CD4-positive, alpha-beta T cell treated with Interleukin-15 for 4 hours (primary cell): ENCODE measurements around the gene MACROD2.

Source experiments
- DNase-seq: peaks from one replicate; pipeline ENCODE4 v3.0.0-alpha.2; 2020; ENCODE audit warnings: low spot score

The MACROD2 gene

DNA sequence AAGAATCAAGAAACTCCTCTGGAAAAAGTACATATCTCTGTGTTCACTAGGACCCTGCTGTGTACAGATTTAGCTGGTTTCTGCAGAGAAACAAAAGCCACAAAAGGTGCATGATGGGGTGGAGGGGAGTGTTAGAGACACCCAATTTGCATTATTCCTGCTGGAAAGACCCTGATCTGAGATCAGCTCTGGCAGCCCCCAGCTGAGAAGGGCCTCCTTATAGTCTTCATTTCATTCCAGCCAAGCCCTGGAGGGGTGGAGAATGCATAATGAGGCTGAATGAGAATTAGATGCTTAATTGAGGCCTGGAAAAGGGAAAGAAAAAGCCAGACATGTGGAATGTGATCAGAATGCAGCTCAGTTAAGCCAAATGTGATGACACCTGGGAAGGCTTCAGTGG, 2032.4 kb downstream of the MACROD2 start:
- no peak for DNase-seq

DNA sequence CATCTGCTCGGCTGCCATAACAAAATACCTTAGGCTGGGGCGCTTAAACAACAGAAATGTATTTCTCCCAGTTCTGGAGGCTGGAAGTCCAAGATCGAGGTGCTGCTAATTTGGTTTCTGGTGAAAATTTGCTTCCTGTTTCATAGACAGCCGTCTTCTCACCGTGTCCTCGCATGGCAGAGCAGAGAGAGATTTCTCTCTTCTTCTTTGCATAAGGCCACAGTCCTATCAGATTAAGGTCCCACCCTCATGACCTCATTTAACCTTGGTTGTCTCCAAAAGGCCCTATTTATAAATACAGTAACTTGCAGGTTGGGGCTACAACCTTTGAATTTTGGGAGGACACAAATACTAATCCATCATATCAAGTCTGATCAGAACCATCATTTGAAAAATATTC, 2033.6 kb downstream of the MACROD2 start:
- DNase-seq: no peak

DNA sequence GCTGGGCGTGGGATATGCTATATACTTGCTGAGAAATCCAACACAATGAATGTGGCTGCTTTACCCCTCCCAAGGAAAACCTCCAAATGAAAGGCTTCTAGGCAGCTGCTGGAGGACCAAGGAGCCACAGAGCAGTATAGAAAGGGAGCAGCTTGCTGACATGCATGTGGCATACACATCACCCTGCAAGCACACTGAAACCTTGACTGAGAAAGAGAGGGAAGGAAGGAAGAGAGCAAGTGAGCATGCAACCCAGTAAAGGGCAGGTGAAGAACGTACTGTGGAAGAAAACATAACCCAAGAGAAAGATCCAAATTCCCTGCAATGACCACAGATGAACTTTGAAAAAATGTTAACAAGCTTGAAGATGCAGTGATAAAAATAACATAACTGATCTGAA, 2034.9 kb downstream of the MACROD2 start:
- DNase-seq: no peak

DNA sequence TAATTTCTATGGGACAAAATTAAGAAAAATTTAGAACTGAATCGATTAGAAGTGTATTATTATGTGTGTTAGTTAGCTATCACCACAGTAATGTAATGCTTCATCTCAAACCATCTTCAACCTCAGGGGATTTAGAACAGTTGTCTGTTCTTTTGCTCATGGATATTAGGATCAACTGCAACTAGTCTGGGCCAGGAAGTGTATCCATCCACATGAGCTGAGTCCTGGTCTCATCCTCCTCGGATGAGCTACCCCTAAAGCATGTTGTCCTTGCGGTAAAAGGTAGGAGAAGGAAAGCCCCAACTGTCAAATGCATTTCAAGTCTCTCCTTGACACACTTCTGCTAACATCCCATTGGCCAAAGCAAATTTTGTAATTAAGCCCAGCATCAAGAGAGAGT, 2040.3 kb downstream of the MACROD2 start:
- DNase-seq: no peak

DNA sequence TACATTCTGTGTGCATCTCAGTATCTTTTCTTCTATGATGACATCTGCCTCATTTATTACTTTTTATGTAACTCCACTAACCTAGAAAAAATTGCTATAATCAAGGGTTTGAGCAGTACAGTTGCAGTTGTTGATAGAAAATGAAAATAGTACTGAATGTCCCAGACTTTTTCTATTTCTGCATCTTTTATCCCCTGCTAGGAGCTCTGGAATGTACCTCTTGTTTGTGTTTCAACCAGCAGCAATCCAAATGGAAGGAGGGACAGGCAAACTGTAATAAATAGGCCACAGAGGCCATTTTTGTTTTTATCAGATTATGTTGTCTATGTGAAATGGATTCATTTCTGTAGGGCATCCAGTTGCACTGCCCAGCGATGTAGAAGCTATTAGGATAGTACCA, 2041.0 kb downstream of the MACROD2 start:
- no peak for DNase-seq

DNA sequence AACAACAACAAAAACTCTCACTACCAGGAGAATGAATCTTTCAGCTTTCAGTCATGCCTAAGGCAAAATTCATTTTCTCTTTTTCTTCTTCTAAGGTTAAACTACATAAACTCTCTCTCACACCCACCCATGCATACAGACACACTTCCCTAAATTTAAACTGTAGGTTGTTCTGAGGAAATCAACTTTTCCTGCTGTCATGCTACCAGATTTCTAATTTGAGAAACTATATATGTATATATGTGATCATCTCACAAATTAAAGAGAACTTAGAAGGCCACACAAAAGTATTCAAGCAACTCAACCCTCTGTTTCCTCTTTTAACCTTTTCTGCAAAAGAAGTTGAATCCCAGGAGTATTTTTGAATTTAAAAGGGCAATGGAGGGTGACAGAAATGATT, 2045.4 kb downstream of the MACROD2 start:
- DNase-seq: no peak

DNA sequence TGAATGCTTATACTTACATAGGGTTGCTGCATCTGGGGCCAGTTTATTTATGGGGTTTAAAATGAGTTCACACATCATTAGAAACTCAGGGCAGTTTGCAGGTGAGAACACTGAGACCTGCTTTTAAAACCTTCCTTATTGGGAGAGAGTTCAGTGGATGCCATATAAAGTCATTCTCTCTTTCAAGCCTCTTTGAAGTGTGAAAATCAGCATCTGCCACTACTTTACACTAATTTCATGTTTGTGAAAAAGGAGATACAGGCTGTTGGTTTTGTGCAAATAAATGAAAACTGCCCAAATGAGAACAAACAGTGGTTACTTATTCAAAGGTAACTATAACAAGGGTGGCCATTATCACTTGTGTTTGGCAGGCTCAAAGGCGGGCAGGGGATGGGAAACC, 2047.4 kb downstream of the MACROD2 start:
- no peak for DNase-seq

DNA sequence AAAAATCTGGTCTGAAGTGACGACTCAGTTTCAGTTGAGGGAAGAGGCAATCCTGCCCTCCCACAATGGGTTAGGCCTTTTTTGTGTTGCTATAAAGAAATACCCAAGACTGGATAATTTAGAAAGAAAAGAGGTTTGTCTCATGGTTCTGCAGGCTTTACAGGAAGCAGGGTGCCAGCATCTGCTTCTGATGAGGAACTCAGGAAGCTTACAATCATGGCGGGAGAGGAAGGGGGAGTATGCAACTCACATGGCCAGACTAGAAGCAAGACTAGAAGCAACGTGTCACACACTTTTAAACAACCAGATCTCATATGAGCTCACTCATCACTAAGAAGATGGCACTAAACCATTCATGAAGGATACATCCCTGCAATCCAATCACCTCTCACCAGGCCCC, 2048.6 kb downstream of the MACROD2 start:
- DNase-seq: no peak

DNA sequence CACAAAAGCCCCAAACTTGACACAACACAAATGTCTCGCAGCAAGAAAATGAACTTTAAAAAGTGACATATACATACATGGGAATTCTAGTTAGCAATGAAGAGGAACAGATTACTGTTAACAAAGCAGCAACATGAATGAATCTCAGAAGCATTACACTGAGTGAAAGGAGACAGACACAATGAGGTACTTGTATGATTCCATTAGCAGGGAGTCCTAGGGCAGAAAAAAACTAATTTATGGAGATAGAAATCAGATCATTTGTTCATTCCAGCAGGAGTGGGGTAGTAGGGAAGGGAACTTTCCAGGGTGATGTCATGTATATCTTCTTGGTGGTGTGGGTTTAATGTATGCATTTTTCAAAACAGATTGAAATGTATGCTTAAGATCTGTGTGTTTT, 2053.6 kb downstream of the MACROD2 start:
- no peak for DNase-seq

DNA sequence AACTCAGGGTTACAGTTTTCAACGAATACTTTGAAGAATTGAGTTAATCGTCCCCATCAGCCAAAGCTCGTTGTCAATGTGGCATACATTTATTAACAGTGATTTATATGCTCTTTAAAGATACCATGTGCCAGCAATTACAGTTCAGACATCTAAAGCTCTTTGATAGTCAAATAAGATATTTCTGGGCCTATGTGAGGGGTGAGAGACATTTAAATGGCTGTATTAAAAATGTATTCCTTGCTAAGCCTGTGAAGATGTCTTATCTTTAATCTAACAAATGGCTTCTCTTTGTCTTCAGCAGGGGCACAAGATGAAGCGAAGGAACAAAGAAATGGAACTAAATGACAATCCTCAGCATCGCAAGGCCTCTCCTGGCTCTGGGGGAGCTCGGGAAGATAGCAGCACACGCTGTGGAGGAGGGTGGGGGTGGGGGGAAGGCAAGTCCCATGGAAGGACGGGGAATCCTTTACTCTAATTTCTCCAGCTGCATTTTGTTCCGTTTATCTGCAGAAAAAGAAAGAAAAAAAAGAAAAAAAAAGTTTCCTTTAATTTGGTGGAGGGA, 2054.3 kb downstream of the MACROD2 start:
- no peak for DNase-seq

DNA sequence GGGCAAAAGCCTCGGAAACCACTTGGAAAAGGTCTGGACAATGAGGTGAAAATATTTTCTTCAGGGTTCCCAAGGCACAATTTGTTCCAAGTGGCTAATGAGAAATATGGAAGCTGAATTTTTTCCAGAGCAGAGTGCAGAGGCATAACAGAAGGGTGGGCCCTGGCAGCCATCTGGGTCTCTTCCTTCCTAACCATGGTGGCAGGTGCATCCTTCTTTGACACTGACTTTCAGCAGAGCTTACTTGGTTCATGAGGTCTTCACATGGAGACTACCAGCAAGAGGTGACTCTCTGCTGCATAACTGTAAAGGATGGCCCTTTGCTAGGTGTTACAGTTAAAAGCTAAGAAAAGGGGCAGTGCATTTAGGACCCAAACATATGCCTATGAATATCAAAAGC, 2055.1 kb downstream of the MACROD2 start:
- DNase-seq: no peak

DNA sequence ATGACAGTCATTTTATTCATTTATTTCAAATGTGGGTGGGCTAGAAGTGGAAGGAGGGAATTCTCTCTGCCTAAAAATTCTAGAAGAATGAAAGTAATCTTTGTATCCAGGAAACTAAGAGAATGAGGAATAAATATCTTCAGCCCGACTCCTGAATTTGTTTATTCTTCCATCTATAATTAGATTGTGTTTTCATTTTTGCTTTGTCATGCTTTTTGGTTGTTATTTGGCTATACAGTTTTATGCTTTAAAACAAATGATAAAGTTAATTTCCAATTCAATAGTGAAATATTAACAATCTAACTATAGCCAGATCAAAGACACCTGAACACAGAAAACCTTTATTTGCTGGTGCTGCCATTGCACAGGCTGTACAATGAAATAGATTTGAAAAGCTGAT, 2056.7 kb downstream of the MACROD2 start:
- no peak for DNase-seq

DNA sequence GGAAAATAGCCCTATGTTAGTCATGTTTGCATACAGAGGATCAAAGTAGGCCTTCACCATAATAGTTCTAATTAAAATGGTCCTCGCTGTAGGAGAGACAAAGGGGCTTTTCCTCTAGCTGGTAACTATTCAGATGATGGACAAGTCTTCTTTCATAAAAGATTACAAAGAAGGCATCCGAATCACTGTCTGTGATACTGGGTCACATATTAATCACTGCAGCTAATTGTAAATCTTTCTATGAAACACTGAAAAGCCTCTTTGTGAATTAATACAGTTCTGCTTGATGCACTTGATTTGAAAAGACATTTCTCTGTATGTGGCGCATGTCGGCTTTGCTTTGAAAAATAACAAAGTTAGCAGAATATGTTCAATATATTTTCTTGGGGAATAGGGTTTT, 2057.1 kb downstream of the MACROD2 start:
- no peak for DNase-seq

DNA sequence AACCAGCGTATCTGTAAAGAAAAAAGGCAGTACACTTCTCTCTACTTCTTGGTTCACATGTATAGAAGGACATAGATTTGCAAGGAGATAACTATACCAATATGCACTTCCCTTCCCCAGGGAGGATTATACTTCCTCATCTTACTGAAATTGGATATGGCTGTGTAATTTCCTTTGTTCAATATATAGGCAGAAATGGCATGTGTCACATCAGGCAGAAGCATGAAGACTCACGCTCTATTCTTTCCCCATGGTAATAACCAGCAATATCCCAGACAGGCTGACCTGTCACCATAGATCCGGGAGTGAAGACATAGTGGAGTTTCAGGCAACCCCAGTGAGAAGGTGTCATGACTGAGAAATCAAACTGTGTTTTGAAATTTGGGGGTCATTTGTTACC, 2059.7 kb downstream of the MACROD2 start:
- DNase-seq: no peak

DNA sequence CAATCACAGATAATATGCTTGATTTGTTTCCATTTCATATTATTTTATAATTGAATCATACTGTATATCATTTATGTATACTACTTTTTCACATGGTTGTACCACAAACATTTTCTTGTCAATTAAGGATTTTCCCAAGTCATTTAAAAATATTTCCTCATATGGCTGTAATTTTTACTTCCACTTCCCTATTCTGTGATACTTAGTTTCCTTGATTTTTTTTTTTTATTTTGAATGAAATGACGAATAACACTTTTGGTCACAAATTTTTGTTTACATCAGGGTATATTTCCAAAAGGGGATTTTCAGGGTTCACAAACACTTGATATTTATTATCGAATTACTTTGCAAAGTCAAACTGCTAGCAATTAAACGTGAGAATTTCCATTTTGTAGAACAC, 2062.3 kb downstream of the MACROD2 start:
- DNase-seq: no peak

DNA sequence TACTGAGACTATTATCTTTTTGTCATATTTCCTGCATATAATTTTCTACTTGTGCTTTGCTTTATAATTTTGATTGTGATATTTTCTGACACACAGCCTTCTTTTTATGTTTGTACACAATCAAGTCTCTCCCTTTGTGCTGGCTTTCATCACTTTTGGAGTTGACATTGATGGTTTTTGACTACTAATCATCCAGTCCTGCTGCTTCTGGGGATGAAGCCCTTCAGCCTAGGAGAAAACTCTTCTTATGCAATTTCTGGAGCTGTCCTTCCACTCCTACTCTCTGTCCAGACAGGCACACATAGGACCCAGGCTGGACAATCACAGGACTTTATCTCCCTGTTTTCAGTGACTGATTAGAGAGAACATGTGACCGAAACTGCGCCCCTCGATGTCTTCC, 2063.0 kb downstream of the MACROD2 start:
- no peak for DNase-seq

DNA sequence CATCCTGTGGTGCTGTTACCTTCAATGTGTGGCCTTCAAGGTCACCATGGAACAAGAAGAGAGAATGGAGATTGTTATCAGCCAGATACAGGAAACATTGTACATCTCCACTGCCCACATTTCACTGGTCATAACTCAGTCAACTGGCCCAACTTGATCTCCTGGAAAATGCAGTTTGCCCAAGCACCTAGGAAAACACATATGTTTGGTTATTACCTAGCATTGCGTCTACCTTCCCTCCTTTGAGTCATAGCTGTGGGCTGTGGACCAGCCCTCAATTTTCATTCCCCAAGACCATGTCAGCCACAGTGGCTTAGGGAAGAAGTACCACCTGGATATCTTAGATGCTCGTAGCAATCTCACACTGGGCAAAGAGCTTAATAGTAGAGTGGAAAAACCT, 2064.5 kb downstream of the MACROD2 start:
- no peak for DNase-seq

DNA sequence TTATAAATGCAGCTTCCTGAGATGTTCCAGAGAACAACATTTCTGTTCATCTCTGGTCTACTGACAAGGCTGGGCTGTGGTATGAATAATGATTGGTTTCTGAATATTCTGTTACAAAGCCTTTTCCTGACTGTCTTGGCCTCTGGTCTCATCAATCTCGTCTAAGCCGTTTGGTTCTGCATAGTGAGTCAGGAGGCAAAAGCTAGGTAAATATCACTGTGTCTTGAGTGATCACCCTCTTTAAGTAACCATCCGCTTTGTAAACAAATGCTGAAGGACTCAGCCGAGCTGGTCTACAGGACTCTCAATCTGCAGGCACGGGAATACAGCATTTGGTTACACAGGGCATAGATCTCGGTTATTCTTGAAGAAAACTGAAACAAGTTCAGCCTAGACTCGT, 2066.0 kb downstream of the MACROD2 start:
- DNase-seq: no peak

DNA sequence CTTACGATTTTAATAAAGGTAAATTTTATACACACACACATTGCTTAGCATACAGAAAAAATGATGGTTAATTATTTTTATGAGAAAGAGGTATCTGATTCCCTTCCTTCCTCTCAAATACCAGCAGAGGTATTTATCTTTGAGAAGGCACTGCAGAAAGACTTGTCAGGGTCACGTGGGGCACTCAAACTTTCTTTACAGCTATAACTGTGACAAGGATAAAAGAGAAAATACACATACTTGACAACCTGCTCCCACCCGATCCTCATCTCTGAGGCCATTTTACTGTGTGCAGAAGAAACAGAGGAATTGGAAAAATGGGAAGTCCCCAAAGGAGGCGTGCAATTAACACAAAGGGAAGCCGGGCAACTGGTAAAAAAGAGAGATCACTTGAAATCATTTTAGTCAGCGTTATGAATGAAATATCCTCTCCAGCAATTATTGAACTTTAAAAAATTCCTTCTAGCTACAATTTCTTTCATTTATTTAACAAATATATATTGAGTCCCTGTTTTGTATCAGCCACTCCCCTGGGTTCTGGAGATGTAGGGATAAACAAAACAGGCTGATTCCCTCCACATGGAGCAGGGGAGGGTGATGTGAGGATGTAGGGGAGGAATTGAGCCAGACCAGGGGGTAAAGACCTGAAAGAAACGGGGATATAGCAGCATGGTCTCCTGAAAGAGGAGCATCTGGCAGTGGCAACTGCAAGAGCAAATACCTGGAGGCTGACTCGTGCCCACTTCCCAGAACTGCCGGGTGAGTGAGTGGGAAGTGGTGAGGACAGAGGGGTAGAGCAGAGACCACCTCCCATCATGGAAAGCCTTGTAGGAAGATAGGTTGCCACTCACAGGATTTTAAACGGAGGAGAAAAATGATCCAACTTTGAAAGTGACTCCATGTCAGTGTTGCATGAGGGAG, 2067.6 kb downstream of the MACROD2 start:
- no peak for DNase-seq

DNA sequence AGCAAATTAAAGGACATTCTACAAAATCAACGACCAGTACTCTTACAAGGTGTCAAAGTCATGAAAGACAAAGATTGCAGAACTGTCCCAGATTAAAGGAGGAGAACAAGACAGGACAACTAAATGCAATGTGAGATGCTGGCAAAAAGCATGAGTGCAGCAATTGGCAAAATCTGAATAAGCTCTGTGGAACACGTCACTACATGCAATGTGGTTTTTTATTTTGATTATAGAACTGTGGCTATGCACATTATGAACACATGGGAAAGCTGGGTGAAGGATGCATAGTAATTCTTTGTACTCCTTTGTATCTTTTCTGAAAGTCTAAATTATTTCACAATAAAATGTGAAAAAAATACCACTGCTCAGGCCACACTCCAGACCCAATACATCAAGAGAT, 2068.6 kb downstream of the MACROD2 start:
- no peak for DNase-seq

DNA sequence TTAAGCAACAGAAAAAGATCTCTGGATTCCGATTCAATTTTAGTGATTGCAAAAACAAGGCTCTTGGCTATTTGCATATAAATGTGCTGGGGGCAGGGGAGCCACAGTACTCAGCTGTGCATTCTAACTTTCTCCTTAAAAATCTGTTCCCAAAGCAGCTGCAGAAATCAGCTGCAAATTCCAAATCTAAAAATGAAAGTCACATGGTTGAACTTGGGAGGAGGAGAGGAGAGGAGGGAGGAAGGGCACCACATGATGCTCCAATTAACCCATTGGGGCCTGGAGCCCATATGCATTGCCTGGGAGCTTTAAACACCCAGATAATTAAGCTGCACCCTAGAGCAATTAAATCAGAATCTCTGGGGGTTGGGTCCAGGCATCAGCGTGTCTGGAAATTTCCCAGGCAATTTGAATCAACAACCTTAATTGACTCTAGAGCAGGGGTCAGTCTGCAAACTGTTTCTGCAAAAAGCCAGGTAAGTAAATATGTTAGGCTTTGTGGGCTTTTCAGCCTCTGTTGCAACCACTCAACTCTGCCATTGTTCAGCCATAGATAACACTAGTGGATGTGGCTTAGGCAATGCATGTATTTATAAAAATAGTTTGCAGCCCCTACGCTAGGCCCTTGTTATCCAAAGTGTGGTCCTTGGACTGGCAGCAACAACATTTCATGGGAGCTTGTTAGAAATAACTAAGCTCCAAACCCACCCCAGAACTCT, 2069.8 kb downstream of the MACROD2 start:
- DNase-seq: no peak

DNA sequence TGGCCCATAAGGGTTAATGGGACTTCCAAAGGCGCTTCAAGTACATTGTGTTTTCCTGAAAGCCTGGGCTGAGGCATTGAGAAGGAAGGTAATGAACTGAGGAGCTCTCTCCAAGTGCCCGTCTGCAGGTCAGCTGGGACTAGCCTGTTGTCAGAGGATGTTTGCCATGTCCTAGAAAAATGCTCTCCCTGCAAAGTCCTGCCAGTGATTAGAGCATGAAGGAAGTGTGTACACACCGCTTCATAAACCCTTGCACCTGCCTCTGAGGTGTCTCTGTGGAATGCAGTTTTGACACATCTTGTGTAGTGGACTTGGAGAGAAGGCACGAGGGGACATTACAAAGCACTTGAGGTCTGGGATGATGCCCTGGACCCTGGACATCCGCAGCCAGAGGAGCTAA, 2071.3 kb downstream of the MACROD2 start:
- DNase-seq: no peak

DNA sequence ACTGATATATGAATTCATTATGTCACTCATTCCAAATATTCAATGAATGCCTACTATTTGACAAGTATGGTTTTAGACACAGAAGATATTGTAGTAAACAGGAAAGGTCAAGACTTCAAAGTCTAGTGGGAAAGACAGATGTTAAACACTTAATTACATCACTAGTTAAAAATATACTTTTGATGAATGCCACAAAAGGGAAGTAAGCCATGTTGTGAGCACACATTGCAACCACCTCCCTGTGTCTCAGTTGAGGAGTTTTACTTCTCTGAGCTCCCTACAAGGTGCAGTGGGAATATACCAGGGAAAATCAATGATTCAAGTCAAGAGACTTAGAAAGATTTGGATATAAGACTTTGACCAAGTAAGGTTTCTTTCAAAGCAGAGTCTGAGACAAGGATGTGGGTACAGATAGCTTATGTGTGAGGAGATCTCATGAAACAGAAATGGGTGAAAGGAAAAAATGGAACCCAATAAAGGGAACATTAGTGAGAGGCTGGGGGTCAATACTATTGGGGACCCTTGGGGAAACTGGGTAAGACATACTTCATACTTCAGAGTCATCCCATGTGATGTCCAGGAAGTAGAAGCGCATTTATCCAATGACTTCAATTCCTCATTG, 2074.2 kb downstream of the MACROD2 start:
- no peak for DNase-seq
